Superior temporal gyrus (tissue), 1 donor: ENCODE measurements around the gene CNTNAP2.

ENCODE experiments used
- DNase-seq: peaks from one replicate; pipeline ENCODE4 v3.0.0-alpha.2; 2016; ENCODE audit errors: extremely low spot score

CNTNAP2 gene

GRCh38 chr7:148242294-148242821 is 2125.8 kb downstream of the CNTNAP2 start:
- peak; percentile 89 for DNase-seq

DNA sequence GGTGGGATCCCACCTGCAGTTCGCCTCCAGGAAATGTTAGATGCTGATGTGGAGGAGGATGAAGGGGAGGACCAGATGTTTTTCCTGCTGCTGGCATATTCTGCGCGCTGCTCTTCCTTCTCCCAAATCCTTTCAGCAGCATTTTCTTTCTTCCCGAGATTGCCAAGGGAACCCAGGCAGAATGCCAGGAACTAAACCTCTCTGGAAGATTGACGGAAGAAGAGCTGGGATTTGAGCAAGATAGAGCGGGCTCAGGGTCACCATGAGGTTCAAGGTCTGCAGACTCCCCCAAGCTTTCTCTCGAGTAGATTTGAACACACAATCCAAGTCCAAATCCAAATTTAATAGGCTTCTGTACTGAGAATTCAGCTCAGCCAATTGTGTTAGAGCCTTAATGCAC is 2128.8 kb downstream of the CNTNAP2 start:
- DNase-seq: peak; percentile 29

- no peak for DNase-seq
Observed at GRCh38 chr7:148253629-148254028, 2137.0 kb downstream of the CNTNAP2 start.

- no peak for DNase-seq
Observed at GRCh38 chr7:148255333-148255732, 2138.7 kb downstream of the CNTNAP2 start.

DNA sequence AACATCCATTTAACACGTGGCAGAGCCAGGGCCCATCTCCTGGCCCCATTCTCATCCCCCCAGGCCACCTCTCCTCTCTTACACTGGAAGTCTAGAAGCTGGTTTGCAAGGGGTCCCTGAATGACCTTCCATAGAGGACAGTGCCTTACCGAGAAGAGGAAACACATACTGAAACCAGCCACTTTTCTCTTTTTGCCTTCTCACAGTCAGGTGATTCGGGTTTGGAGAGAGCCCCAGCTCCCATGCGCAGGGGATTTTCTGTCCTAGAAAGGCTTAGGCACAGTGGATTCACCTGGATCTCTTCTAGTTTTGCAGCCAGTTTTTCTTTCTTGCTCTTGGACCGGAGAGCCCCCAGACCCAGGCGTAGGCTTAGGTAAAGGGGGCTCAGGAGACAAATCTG is 2139.8 kb downstream of the CNTNAP2 start:
- DNase-seq: no peak

- no peak for DNase-seq
Observed at GRCh38 chr7:148260599-148260998, 2144.0 kb downstream of the CNTNAP2 start.

DNA sequence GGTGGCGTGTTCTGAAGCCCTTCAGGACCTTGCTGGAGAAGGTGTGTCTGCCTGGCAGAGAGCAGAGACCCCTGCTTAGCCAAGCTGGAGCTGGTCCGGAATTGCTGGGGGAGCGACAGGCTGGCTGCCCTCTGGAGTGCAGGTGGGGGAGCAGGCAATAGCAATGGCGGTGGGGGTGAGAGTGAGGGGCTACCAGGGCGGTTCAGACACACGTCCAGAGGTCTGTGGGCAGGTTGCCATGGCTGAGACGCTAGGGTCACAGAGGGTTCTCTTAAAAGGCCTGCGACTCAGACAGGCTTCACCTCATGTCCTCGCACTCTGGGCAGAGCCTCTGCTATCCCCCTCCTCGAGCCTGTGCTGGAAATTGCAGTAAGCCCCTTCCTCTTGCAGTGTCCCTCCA is 2144.9 kb downstream of the CNTNAP2 start:
- no peak for DNase-seq

DNA sequence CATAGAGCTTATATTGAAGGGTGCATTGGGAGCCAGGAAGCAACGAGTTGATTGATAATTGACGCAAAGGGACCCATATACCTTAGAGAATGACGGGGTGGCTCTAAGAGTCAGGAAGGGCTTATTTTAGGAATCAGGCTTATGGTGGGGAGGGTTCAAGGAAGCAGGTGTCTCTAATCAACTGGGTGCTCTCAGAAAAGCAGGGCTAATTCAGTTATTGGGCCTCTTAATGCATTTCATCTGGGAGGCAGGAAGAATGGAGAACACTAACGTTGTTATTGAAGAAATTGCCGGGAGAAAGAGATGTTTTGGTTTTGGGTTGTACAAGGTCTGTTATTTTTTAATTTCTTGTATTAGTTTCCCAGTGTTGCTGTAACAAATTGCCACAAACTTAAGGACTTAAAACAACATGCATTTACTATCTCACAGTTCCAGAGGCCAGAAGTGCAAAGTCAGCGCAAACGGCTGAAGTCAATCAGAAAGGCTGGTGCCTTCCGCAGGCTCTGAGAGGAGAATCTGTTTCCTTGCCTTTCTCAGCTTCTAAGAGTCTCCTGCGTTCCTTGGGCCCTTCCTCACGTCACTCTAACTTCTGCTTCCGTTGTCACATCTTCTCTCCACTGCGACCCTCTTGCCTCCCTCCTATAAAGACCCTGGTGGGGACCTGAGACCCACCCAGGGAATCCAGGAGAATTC is 2145.5 kb downstream of the CNTNAP2 start:
- peak; percentile 60 for DNase-seq

GRCh38 chr7:148262721-148263229 is 2146.2 kb downstream of the CNTNAP2 start:
- DNase-seq: peak; percentile 87

DNA sequence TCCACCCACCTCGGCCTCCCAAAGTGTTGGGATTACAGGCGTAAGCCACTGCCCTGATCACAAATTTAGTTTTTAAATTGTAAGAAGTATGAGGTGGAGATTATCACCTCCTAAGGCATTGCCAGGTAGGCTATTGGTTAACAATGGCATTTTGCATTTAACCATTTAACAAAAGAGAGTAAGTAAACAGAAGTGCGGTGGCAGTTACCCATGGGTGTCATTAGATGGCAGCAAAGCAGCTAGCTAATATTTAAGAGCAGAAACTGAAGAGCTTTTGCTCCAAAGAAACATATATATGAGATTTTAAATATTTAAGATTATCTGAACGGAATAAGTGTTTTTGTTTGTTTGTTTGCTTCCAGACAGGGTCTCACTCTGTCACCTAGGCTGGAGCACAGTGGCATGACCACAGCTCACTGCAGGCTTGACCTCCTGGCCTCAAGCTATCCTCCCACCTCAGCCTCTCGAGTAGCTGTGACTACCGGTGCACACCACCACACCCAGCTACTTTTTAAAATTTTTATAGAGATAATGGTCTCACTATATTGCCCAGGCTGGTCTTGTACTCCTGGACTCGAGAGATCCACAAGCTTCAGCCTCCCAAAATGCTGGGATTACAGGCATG is 2148.4 kb downstream of the CNTNAP2 start:
- DNase-seq: peak; percentile 76

- DNase-seq: no peak
Observed at GRCh38 chr7:148265896-148266295, 2149.3 kb downstream of the CNTNAP2 start.

GRCh38 chr7:148266795-148267194 is 2150.2 kb downstream of the CNTNAP2 start:
- DNase-seq: no peak

- no peak for DNase-seq
Observed at GRCh38 chr7:148270576-148270975, 2154.0 kb downstream of the CNTNAP2 start.

DNA sequence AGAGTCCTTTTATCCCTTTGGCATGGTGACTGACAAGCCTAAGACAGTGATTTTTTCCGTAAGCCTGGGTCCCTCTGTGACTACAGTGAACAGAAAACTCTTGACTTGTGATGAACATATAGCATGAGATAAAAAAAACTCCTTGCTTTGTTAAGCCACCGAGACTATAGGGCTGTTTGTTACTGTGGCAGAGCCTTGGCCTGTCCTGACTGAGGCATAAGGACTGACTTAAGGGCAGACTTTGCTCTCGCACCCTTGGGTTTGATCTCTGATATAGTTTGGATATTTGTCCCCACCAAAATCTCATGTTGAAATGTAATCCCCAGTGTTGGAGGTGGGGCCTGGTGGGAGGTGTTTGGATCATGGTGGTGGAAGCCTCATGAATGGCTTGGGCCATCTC is 2157.5 kb downstream of the CNTNAP2 start:
- no peak for DNase-seq

DNA sequence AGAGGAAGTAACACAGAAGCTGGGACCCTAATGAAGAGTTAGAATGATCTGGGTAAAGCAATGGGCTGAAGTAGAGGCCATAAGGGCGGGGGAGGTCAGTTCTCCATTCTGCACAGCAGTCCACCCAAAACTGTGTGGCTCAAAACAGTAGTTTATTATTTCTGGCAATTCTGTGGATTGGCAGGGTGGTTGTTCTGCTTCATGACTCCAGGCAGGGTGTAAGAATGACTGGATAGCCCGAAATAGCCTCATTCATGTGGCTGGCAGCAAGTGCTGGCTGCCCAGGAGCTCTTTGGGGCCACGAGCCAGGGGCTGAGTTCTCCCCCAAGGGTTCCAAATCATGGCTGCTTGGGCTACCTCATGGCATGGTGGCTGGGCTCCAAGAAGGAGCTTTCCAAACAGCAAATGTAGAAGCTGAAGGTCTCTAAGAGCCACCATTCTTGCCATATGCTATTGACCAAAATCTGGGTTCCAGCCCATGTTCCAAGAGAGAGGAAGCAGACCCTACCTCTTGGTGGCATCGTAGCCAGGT is 2158.8 kb downstream of the CNTNAP2 start:
- DNase-seq: no peak

DNA sequence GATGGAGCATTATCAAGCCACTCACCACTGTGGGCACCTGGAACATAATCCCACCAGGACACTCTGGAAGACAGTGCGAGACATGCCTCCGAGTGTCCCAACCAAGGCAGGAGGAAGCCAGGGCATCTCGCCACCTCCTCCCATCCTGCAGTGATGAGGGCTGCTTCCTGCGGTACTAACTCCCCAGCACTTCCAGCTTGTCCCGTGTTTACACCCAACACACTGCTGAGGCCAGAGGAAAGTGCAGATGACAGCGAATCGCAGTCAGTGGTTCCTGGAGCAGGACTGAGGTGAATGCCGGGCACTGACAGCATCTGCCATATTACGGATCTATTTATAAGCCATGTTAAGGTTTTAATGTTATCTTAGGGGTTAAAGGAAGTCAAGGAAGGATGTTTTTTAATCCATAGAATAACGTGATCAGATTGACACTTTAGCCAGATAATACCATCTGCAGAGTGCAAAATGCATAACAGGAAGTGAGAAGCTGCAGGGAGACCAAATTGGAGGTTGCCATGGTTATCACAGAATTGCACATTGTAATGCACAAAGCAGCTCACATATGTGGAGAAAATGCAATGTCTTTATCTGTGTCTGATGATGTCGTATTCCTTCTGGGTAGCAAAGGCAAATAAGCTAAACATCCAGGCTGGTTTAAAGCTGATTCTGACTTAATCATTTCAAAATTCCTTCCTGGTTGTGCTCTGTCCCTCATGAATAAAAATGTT is 2159.9 kb downstream of the CNTNAP2 start:
- peak; percentile 49 for DNase-seq

- no peak for DNase-seq
Observed at GRCh38 chr7:148277042-148277660, 2160.6 kb downstream of the CNTNAP2 start.

GRCh38 chr7:148286150-148286549 is 2169.5 kb downstream of the CNTNAP2 start:
- DNase-seq: peak; percentile 62

GRCh38 chr7:148287538-148287937 is 2170.9 kb downstream of the CNTNAP2 start:
- no peak for DNase-seq

- no peak for DNase-seq
Observed at GRCh38 chr7:148288592-148289151, 2172.1 kb downstream of the CNTNAP2 start.

GRCh38 chr7:148289630-148290029 is 2173.0 kb downstream of the CNTNAP2 start:
- no peak for DNase-seq
